WTC11 (cell line): ENCODE measurements around the gene GADD45B. TPM values are rescaled to one million over a fixed set of nuclear protein-coding genes. Genes with fewer than 3 reads are reported as not detected.

ENCODE experiments used
- ATF1 ChIP-seq: sonication (generic); formaldehyde crosslinking; IDR thresholded peaks from 2 replicates; pipeline ENCODE4 v1.8.1; 2023; ENCODE audit warnings: mild to moderate bottlenecking, moderate library complexity, missing genetic modification reagents
- CREB1 ChIP-seq: sonication (generic); formaldehyde crosslinking; IDR thresholded peaks from 2 replicates; pipeline ENCODE4 v1.8.0; 2023; ENCODE audit warnings: mild to moderate bottlenecking, missing genetic modification reagents
- ELF4 ChIP-seq: sonication (generic); formaldehyde crosslinking; IDR thresholded peaks from 2 replicates; pipeline ENCODE4 v1.8.1; 2022; ENCODE audit warnings: low read depth, mild to moderate bottlenecking, moderate library complexity, missing genetic modification reagents
- FOXP4 ChIP-seq: sonication (generic); formaldehyde crosslinking; IDR thresholded peaks from 2 replicates; pipeline ENCODE4 v1.8.0; 2022; ENCODE audit warnings: mild to moderate bottlenecking, missing genetic modification reagents
- GABPB1 ChIP-seq: sonication (generic); formaldehyde crosslinking; IDR thresholded peaks from 2 replicates; pipeline ENCODE4 v1.8.1; 2023; ENCODE audit warnings: mild to moderate bottlenecking, missing genetic modification reagents
- GRHL2 ChIP-seq: fragments of 250-450 bp; sonication (Bioruptor Pico); IDR thresholded peaks from 2 replicates; pipeline ENCODE4 v1.8.0; 2022; ENCODE audit warnings: mild to moderate bottlenecking, moderate library complexity; ENCODE audit not compliant: insufficient replicate concordance, severe bottlenecking
- GTF2I ChIP-seq: fragments of 250-450 bp; sonication (Bioruptor Pico); conservative IDR thresholded peaks from 2 replicates; pipeline ENCODE4 v1.4.0; 2021; ENCODE audit warnings: mild to moderate bottlenecking
- NFATC4 ChIP-seq: fragments of 250-450 bp; sonication (Bioruptor Pico); IDR thresholded peaks from 2 replicates; pipeline ENCODE4 v1.9.0; 2021; ENCODE audit warnings: mild to moderate bottlenecking
- NFYB ChIP-seq: sonication (generic); formaldehyde crosslinking; conservative IDR thresholded peaks from 2 replicates; pipeline ENCODE4 v1.8.0; 2022; ENCODE audit warnings: low read depth, missing genetic modification reagents
- SMAD3 ChIP-seq: sonication (generic); formaldehyde crosslinking; IDR thresholded peaks from 2 replicates; pipeline ENCODE4 v1.8.0; 2022; ENCODE audit warnings: missing genetic modification reagents, mild to moderate bottlenecking, borderline replicate concordance
- STAT6 ChIP-seq: sonication (generic); formaldehyde crosslinking; conservative IDR thresholded peaks from 2 replicates; pipeline ENCODE4 v1.8.1; 2023; ENCODE audit warnings: mild to moderate bottlenecking, low read depth, missing genetic modification reagents, moderate library complexity
- TEAD4 ChIP-seq: sonication (generic); formaldehyde crosslinking; IDR thresholded peaks from 2 replicates; pipeline ENCODE4 v1.8.0; 2022; ENCODE audit warnings: mild to moderate bottlenecking, missing genetic modification reagents
- TP53 ChIP-seq: sonication (generic); formaldehyde crosslinking; IDR thresholded peaks from 2 replicates; pipeline ENCODE4 v1.8.1; 2023; ENCODE audit warnings: mild to moderate bottlenecking, missing genetic modification reagents
- ZNF425 ChIP-seq: fragments of 250-450 bp; sonication (Bioruptor Pico); conservative IDR thresholded peaks from 2 replicates; pipeline ENCODE4 v1.9.0; 2021; ENCODE audit warnings: mild to moderate bottlenecking
- total RNA-seq: library from RNA; stranded (reverse); gene quantifications from 3 replicates; pipeline ENCODE4 v1.2.3, GENCODE V29; 2021
- TF ChIP-seq, protein P1 (sequence below): sonication (generic); formaldehyde crosslinking; IDR thresholded peaks from 2 replicates; pipeline ENCODE4 v1.8.1; 2022; ENCODE audit warnings: mild to moderate bottlenecking, moderate library complexity, missing genetic modification reagents
- TF ChIP-seq, protein P2 (sequence below): sonication (generic); formaldehyde crosslinking; IDR thresholded peaks from 2 replicates; pipeline ENCODE4 v1.8.1; 2023; ENCODE audit warnings: mild to moderate bottlenecking, missing genetic modification reagents, borderline replicate concordance
- TF ChIP-seq, protein P3 (sequence below): sonication (generic); formaldehyde crosslinking; IDR thresholded peaks from 2 replicates; pipeline ENCODE4 v1.8.0; 2022; ENCODE audit warnings: mild to moderate bottlenecking, missing genetic modification reagents
- TF ChIP-seq, protein P4 (sequence below): sonication (generic); formaldehyde crosslinking; IDR thresholded peaks from 2 replicates; pipeline ENCODE4 v1.8.0; 2023; ENCODE audit warnings: missing genetic modification reagents, mild to moderate bottlenecking, borderline replicate concordance
- TF ChIP-seq, protein P5 (sequence below): fragments of 250-450 bp; sonication (Bioruptor Pico); IDR thresholded peaks from 2 replicates; pipeline ENCODE4 v1.8.0; 2021; ENCODE audit warnings: mild to moderate bottlenecking

Gene GADD45B
- total RNA-seq, 1 experiment from 2014 or later = 17.9 TPM

GRCh38 chr19:2427429-2428320, 48.3 kb upstream of the GADD45B start, which contains the start of gene TIMM13 (continued):
- TF ChIP-seq, protein P1, sequence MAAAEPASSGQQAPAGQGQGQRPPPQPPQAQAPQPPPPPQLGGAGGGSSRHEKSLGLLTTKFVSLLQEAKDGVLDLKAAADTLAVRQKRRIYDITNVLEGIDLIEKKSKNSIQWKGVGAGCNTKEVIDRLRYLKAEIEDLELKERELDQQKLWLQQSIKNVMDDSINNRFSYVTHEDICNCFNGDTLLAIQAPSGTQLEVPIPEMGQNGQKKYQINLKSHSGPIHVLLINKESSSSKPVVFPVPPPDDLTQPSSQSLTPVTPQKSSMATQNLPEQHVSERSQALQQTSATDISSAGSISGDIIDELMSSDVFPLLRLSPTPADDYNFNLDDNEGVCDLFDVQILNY (CRISPR knock-in tag) = peak; percentile 64
- TF ChIP-seq, protein P2, sequence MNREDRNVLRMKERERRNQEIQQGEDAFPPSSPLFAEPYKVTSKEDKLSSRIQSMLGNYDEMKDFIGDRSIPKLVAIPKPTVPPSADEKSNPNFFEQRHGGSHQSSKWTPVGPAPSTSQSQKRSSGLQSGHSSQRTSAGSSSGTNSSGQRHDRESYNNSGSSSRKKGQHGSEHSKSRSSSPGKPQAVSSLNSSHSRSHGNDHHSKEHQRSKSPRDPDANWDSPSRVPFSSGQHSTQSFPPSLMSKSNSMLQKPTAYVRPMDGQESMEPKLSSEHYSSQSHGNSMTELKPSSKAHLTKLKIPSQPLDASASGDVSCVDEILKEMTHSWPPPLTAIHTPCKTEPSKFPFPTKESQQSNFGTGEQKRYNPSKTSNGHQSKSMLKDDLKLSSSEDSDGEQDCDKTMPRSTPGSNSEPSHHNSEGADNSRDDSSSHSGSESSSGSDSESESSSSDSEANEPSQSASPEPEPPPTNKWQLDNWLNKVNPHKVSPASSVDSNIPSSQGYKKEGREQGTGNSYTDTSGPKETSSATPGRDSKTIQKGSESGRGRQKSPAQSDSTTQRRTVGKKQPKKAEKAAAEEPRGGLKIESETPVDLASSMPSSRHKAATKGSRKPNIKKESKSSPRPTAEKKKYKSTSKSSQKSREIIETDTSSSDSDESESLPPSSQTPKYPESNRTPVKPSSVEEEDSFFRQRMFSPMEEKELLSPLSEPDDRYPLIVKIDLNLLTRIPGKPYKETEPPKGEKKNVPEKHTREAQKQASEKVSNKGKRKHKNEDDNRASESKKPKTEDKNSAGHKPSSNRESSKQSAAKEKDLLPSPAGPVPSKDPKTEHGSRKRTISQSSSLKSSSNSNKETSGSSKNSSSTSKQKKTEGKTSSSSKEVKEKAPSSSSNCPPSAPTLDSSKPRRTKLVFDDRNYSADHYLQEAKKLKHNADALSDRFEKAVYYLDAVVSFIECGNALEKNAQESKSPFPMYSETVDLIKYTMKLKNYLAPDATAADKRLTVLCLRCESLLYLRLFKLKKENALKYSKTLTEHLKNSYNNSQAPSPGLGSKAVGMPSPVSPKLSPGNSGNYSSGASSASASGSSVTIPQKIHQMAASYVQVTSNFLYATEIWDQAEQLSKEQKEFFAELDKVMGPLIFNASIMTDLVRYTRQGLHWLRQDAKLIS = no peak
- TF ChIP-seq CREB1 (CRISPR knock-in tag) (0 out of 2 replicates have a peak, but pooled peaks have one; percentile 37), ELF4 (CRISPR knock-in tag) (no peak), ZNF425 (CRISPR knock-in tag) (no peak), ATF1 (CRISPR knock-in tag) (no peak), NFYB (no peak), GTF2I (CRISPR knock-in tag) (no peak), SMAD3 (CRISPR knock-in tag) (no peak), NFATC4 (CRISPR knock-in tag) (peak; percentile 44), GRHL2 (CRISPR knock-in tag) (no peak), STAT6 (CRISPR knock-in tag) (no peak), FOXP4 (no peak), GABPB1 (CRISPR knock-in tag) (peak; percentile 90), TP53 (CRISPR knock-in tag) (no peak), TEAD4 (no peak)
- TF ChIP-seq, protein P3, sequence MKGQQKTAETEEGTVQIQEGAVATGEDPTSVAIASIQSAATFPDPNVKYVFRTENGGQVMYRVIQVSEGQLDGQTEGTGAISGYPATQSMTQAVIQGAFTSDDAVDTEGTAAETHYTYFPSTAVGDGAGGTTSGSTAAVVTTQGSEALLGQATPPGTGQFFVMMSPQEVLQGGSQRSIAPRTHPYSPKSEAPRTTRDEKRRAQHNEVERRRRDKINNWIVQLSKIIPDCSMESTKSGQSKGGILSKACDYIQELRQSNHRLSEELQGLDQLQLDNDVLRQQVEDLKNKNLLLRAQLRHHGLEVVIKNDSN (CRISPR knock-in tag) = peak; percentile 98
- TF ChIP-seq, protein P4, sequence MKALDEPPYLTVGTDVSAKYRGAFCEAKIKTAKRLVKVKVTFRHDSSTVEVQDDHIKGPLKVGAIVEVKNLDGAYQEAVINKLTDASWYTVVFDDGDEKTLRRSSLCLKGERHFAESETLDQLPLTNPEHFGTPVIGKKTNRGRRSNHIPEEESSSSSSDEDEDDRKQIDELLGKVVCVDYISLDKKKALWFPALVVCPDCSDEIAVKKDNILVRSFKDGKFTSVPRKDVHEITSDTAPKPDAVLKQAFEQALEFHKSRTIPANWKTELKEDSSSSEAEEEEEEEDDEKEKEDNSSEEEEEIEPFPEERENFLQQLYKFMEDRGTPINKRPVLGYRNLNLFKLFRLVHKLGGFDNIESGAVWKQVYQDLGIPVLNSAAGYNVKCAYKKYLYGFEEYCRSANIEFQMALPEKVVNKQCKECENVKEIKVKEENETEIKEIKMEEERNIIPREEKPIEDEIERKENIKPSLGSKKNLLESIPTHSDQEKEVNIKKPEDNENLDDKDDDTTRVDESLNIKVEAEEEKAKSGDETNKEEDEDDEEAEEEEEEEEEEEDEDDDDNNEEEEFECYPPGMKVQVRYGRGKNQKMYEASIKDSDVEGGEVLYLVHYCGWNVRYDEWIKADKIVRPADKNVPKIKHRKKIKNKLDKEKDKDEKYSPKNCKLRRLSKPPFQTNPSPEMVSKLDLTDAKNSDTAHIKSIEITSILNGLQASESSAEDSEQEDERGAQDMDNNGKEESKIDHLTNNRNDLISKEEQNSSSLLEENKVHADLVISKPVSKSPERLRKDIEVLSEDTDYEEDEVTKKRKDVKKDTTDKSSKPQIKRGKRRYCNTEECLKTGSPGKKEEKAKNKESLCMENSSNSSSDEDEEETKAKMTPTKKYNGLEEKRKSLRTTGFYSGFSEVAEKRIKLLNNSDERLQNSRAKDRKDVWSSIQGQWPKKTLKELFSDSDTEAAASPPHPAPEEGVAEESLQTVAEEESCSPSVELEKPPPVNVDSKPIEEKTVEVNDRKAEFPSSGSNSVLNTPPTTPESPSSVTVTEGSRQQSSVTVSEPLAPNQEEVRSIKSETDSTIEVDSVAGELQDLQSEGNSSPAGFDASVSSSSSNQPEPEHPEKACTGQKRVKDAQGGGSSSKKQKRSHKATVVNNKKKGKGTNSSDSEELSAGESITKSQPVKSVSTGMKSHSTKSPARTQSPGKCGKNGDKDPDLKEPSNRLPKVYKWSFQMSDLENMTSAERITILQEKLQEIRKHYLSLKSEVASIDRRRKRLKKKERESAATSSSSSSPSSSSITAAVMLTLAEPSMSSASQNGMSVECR (CRISPR knock-in tag) = peak; percentile 23; the same call in 1 of the 2 replicates
- TF ChIP-seq, protein P5, sequence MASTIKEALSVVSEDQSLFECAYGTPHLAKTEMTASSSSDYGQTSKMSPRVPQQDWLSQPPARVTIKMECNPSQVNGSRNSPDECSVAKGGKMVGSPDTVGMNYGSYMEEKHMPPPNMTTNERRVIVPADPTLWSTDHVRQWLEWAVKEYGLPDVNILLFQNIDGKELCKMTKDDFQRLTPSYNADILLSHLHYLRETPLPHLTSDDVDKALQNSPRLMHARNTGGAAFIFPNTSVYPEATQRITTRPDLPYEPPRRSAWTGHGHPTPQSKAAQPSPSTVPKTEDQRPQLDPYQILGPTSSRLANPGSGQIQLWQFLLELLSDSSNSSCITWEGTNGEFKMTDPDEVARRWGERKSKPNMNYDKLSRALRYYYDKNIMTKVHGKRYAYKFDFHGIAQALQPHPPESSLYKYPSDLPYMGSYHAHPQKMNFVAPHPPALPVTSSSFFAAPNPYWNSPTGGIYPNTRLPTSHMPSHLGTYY (CRISPR knock-in tag) = 0 out of 2 replicates have a peak, but pooled peaks have one; percentile 68
